ENCODE measurements around the gene CDYL.

Gene CDYL

DNA sequence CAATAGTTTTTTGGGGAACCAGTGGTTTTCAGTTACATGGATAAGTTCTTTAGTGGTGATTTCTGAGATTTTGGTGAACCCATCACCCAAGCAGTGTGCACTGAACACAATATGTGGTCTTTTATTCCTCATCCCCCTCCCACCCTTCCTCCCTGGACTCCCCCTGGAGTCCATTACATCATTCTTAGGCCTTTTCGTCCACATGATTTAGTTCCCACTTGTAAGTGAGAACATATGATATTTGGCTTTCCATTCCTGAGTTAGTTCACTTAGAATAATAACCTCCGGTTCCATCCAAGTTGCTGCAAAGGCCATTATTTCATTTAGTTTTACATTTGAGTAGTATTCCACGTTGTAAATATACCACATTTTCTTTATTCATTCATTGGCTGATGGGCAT lies 199.3 kb downstream of the CDYL start:
- H3K9ac ChIP-seq (ENCODE audit: low read length), result no peak overlapping the region
- no peak for TF ChIP-seq EZH2 (IDR thresholded peaks at IDR 0.05; ENCODE audit: borderline replicate concordance, low read length)
- TF ChIP-seq, protein P1, sequence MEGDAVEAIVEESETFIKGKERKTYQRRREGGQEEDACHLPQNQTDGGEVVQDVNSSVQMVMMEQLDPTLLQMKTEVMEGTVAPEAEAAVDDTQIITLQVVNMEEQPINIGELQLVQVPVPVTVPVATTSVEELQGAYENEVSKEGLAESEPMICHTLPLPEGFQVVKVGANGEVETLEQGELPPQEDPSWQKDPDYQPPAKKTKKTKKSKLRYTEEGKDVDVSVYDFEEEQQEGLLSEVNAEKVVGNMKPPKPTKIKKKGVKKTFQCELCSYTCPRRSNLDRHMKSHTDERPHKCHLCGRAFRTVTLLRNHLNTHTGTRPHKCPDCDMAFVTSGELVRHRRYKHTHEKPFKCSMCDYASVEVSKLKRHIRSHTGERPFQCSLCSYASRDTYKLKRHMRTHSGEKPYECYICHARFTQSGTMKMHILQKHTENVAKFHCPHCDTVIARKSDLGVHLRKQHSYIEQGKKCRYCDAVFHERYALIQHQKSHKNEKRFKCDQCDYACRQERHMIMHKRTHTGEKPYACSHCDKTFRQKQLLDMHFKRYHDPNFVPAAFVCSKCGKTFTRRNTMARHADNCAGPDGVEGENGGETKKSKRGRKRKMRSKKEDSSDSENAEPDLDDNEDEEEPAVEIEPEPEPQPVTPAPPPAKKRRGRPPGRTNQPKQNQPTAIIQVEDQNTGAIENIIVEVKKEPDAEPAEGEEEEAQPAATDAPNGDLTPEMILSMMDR (IDR thresholded peaks at IDR 0.05; ENCODE audit: low read length), result no peak
- H3F3A ChIP-seq (ENCODE audit: insufficient read depth, low read length), result no peaks in the 10 kb centered on the region
- H3K4me3 ChIP-seq (ENCODE audit: low read depth, low read length, poor library complexity, severe bottlenecking), result no peak overlapping the region
- no peaks in the 10 kb centered on the region for H3K9me2 ChIP-seq (ENCODE audit: low read depth, low read length)
- no peak overlapping the region for H3K4me2 ChIP-seq (ENCODE audit: low read length)
- no peak overlapping the region for H3K27ac ChIP-seq (ENCODE audit: low read depth, low read length, poor library complexity, severe bottlenecking)
- H3K9me3 ChIP-seq (ENCODE audit: low read length), result no peaks in the 10 kb centered on the region
- H3K27me3 ChIP-seq (ENCODE audit: insufficient read depth, low read length), result no peaks in the 10 kb centered on the region; the same call in 1 of the 2 replicates
- no peaks in the 10 kb centered on the region for H3K79me2 ChIP-seq (ENCODE audit: insufficient read depth, low read length)
- no peak overlapping the region for H2AFZ ChIP-seq (ENCODE audit: low read length)
- no peaks in the 10 kb centered on the region for H3K36me3 ChIP-seq (ENCODE audit: insufficient read depth, low read length)
- no peaks in the 10 kb centered on the region for H3K4me1 ChIP-seq (ENCODE audit: insufficient read depth, low read length, severe bottlenecking)
- no peaks in the 10 kb centered on the region for H4K20me1 ChIP-seq (ENCODE audit: insufficient read depth, low read length)

DNA sequence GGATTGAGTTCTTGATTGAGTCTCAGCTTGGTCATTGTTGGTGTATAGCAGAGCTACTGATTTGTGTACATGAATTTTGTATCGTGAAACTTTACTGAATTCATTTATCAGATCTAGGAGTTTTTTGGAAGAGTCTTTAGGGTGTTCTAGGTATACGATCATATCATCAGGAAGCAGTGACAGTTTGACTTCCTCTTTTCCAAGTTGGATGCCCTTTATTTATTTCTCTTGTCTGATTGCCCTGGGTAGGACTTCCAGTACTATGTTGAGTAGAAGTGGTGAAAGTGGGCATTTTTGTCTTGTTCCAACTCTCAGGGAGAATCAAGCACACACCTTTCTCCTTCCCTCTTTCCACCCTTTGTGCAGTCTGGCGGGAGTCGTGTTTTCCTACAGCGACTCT lies 201.3 kb downstream of the CDYL start:
- no peaks in the 10 kb centered on the region for H3K9me2 ChIP-seq (ENCODE audit: low read depth, low read length)
- no peaks in the 10 kb centered on the region for H3K36me3 ChIP-seq (ENCODE audit: insufficient read depth, low read length)
- no peaks in the 10 kb centered on the region for H3K4me1 ChIP-seq (ENCODE audit: insufficient read depth, low read length, severe bottlenecking)
- TF ChIP-seq, protein P1 (IDR thresholded peaks at IDR 0.05; ENCODE audit: low read length), result no peak
- no peaks in the 10 kb centered on the region for H3K79me2 ChIP-seq (ENCODE audit: insufficient read depth, low read length)
- no peak overlapping the region for H3K4me2 ChIP-seq (ENCODE audit: low read length)
- no peak overlapping the region for H3K4me3 ChIP-seq (ENCODE audit: low read depth, low read length, poor library complexity, severe bottlenecking)
- H3K9me3 ChIP-seq (ENCODE audit: low read length), result no peaks in the 10 kb centered on the region
- no peaks in the 10 kb centered on the region for H3F3A ChIP-seq (ENCODE audit: insufficient read depth, low read length)
- no peak overlapping the region for H3K27ac ChIP-seq (ENCODE audit: low read depth, low read length, poor library complexity, severe bottlenecking)
- H3K9ac ChIP-seq (ENCODE audit: low read length), result no peak overlapping the region
- no peak overlapping the region for H2AFZ ChIP-seq (ENCODE audit: low read length)
- no peaks in the 10 kb centered on the region for H4K20me1 ChIP-seq (ENCODE audit: insufficient read depth, low read length)
- no peaks in the 10 kb centered on the region; the same call in 1 of the 2 replicates for H3K27me3 ChIP-seq (ENCODE audit: insufficient read depth, low read length)

DNA sequence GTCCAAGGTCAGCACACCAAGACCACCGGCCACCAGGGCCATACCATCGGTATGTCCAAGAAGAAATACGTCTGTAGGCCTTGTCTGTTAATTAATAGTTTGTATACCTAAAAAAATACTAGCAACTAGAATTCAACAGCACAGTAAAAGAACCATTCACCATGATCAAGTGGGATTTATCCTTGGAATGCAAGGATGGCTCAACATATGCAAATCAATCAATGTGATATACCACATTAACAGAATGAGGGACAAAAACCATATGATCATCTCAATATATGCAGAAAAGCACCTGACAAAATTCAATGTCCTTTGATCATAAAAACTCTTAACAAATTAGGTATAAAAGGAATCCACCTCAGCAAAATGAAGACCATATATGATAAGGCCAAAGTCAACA lies 203.2 kb downstream of the CDYL start:
- no peak overlapping the region for H2AFZ ChIP-seq (ENCODE audit: low read length)
- H3F3A ChIP-seq (ENCODE audit: insufficient read depth, low read length), result no peaks in the 10 kb centered on the region
- no peak for TF ChIP-seq EZH2 (IDR thresholded peaks at IDR 0.05; ENCODE audit: borderline replicate concordance, low read length)
- TF ChIP-seq, protein P1 (IDR thresholded peaks at IDR 0.05; ENCODE audit: low read length), result no peak
- no peaks in the 10 kb centered on the region; the same call in 1 of the 2 replicates for H3K27me3 ChIP-seq (ENCODE audit: insufficient read depth, low read length)
- H3K9ac ChIP-seq (ENCODE audit: low read length), result no peak overlapping the region
- H3K36me3 ChIP-seq (ENCODE audit: insufficient read depth, low read length), result no peaks in the 10 kb centered on the region
- no peak overlapping the region for H3K4me3 ChIP-seq (ENCODE audit: low read depth, low read length, poor library complexity, severe bottlenecking)
- no peaks in the 10 kb centered on the region for H4K20me1 ChIP-seq (ENCODE audit: insufficient read depth, low read length)
- H3K9me2 ChIP-seq (ENCODE audit: low read depth, low read length), result no peaks in the 10 kb centered on the region
- H3K79me2 ChIP-seq (ENCODE audit: insufficient read depth, low read length), result no peaks in the 10 kb centered on the region
- no peaks in the 10 kb centered on the region for H3K4me1 ChIP-seq (ENCODE audit: insufficient read depth, low read length, severe bottlenecking)
- H3K4me2 ChIP-seq (ENCODE audit: low read length), result no peak overlapping the region
- H3K27ac ChIP-seq (ENCODE audit: low read depth, low read length, poor library complexity, severe bottlenecking), result no peak overlapping the region
- no peaks in the 10 kb centered on the region for H3K9me3 ChIP-seq (ENCODE audit: low read length)
